Omental fat pad (tissue), 4 donors: ENCODE measurements around the gene RAD54L. TPM values are rescaled to one million over a fixed set of nuclear protein-coding genes. Genes with fewer than 3 reads are reported as not detected.

Experiments
- ATAC-seq: fragments of 150-250 bp; one replicate; pipeline ENCODE4 v1.9.1; 2016; ENCODE audit warnings: mild to moderate bottlenecking, moderate library complexity; ENCODE audit not compliant: low FRiP score
- DNase-seq: peaks from one replicate; pipeline ENCODE4 v3.0.0-alpha.2; 2019; ENCODE audit warnings: low spot score
- CTCF ChIP-seq, 3 donors: fragments of 450-650 bp; IDR thresholded peaks; one replicate each; pipeline ENCODE4 v1.5.1; 2016 to 2017; ENCODE audit warnings: antibody characterized with exemption in 3 of 3, mild to moderate bottlenecking in 3 of 3, moderate library complexity in 2 of 3
- total RNA-seq, 4 donors: library from RNA; depleted of rRNA; stranded (reverse); fragments of >200 nt; gene quantifications; one replicate each; pipeline ENCODE4 v1.1.0, GENCODE V29; 2016

RAD54L gene
- total RNA-seq, 4 donors from 2014 or later = 0.28 to 1.4 TPM; not detected in 2

- DNase-seq (no peak), ATAC-seq (no peak)
- TF ChIP-seq CTCF (IDR thresholded peaks at IDR 0.05) = no peak
These were observed 31.2 kb downstream of the RAD54L start for GRCh38 chr1:46278807-46279206.

- ATAC-seq (no peak), DNase-seq (no peak)
- no peak for TF ChIP-seq CTCF (IDR thresholded peaks at IDR 0.05)
These were observed 32.5 kb downstream of the RAD54L start for GRCh38 chr1:46280092-46280491.

DNA sequence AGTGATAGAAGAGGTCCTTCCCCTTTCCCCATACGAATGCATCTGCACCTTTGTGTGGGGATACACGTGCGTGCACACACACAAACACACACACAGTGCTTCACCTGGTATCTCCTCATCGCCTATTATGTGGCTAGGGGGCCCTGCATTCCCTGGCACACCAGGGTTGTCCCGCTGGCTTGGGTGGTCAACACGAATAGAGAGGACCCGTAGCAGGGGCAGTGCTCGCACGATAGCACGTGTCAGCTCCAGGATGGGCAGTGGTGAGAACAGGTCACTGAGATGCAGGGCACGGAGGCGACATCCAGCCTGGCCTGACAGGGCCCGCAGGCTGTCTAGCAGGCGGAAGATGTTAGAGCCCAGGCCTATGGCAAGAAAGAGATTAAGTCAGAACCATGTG, 33.5 kb downstream of the RAD54L start:
- TF ChIP-seq CTCF (IDR thresholded peaks at IDR 0.05) = no peak
- DNase-seq (no peak), ATAC-seq (no peak)

GRCh38 chr1:46284058-46284457, 36.5 kb downstream of the RAD54L start:
- no peak for ATAC-seq
- no peak for DNase-seq
- no peak for TF ChIP-seq CTCF (IDR thresholded peaks at IDR 0.05)

DNA sequence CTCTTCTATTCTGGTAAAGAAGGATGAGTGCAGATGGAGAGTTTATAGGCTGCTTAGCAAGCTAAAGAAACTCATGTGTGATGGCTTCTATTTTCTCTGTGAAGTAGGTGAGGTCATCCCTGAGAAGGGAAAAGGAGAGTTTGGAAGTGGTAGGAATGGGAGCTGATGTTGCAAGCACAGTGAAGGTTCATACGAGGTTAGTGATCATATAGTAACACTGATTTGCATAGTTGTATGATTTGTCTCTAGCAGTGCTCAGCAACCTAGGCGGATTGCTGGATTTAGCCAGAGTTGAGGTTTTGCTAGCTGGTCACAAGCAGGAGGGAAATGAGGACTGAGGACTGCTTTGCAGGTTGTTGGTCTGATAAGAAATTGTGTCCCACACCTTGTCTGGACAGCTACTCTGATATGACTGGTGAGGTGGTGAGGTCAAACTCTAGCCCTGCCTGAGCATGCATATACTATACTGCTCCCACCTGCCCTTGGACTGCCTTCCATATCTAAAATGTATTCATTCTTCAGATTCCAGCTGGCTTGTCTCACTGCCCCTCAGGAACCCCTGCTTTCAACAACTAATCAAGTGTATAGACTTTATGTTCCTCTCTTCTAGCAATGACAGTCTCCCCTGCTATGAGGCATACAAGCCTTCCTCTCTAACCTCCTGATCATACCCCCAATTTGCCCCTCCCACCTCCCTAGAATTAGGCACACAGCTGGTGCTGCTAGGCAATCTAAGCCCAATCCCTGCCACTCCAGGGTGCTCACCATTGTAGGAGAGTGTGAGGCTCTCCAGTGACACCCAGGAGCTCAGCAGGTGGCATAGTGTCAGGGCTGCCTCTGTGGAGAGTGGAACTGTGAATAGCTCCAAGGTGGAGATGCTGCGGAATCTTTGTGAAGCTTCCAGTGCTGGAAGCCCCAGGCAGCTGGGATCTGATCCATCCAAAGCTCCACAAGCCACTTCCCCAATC, 37.3 kb downstream of the RAD54L start:
- DNase-seq (no peak), ATAC-seq (no peak)
- no peak for TF ChIP-seq CTCF (IDR thresholded peaks at IDR 0.05)

DNA sequence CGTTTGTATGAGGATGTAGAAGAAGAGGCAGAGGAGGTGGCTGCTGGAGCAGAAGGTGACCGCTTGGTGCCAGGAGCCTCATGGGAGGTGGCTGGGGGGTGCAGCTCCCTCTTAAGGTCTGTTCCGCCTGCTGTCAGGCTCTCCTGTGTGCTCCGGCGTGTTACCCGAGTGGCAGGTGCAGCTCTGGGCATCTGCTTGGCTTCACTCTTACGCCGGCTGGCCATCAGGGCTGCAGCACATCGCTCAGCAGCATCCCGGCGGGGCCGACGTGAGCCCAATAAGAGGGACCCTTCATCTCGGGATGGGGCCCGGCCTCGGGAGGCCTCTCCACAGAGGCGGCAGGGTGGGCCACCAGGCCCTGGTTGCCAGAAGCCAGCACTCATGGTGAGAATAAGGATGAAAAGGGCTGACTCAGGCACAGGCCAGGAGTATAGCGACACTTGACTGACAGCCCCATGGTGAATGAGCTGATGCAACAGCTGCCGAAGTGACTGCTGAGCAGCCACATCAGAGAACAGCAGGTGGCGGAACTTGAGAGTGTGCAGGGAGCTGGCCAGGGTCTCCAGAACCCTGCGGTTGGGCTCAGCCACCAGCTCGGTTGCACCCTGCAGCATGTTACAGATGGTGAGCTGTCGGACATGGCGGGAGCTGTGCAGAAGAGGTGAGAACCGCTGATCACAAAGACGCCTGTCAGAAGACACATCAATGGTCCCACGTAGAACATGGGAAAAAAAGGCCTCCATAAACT, 38.3 kb downstream of the RAD54L start:
- no peak for TF ChIP-seq CTCF (IDR thresholded peaks at IDR 0.05)
- ATAC-seq = no peak

More for the DNA sequence above, 38.3 kb downstream of the RAD54L start:
- no peak for DNase-seq
